Omental fat pad (tissue), 4 donors: ENCODE results near the gene MMP17. TPM values are rescaled to one million over a fixed set of nuclear protein-coding genes. Genes with fewer than 3 reads are reported as not detected.
"Not testable (repeated sequence)": the region's sequence is repeated elsewhere in the genome, so short reads cannot be mapped to it uniquely, and the experiment has no call there.

Source experiments
- ATAC-seq: fragments of 150-250 bp; one replicate; pipeline ENCODE4 v1.9.1; 2016; ENCODE audit warnings: mild to moderate bottlenecking, moderate library complexity; ENCODE audit not compliant: low FRiP score
- DNase-seq: peaks from one replicate; pipeline ENCODE4 v3.0.0-alpha.2; 2019; ENCODE audit warnings: low spot score
- total RNA-seq, 4 donors: library from RNA; depleted of rRNA; stranded (reverse); fragments of >200 nt; gene quantifications; one replicate each; pipeline ENCODE4 v1.1.0, GENCODE V29; 2016
- TF ChIP-seq, protein P1 (sequence below), 3 donors: fragments of 450-650 bp; IDR thresholded peaks; one replicate each; pipeline ENCODE4 v1.5.1; 2016 to 2017; ENCODE audit warnings: antibody characterized with exemption in 3 of 3, mild to moderate bottlenecking in 3 of 3, moderate library complexity in 2 of 3

The MMP17 gene
- total RNA-seq, 4 donors from 2014 or later, result 2.3 to 10.9 (median 3.0) TPM

DNA sequence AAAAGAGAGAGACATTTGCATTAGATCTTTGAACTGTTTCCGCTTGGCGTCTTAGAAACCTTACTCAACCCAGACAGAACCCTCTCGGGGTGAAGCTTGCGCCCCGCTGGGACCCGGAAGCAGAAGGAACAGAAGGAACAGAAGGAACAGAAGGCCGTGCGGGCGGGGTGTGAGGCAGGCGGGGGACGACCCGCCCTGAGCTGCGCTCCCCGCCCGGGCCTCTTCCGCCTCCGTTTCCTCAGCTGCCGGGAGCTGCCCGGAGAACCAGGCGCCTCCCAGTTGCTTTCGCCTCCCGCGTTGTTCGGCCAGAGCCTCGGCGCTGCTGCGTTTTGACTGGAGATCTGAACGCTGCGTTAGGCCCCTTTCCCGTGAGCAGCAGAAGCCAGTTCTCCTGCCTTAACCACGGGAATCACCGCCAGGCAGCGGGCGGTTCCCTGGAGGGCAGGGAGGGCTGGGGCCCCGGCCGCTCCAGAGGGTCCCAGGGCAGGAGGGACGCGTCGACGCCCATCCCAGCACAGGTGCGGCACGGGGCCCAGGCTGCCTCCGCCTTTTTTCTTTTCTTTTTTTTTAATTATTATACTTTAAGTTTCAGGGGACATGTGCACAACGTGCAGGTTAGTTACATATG is 19.3 kb upstream of the MMP17 start:
- DNase-seq (no peak), ATAC-seq (no peak)
- TF ChIP-seq, protein P1, sequence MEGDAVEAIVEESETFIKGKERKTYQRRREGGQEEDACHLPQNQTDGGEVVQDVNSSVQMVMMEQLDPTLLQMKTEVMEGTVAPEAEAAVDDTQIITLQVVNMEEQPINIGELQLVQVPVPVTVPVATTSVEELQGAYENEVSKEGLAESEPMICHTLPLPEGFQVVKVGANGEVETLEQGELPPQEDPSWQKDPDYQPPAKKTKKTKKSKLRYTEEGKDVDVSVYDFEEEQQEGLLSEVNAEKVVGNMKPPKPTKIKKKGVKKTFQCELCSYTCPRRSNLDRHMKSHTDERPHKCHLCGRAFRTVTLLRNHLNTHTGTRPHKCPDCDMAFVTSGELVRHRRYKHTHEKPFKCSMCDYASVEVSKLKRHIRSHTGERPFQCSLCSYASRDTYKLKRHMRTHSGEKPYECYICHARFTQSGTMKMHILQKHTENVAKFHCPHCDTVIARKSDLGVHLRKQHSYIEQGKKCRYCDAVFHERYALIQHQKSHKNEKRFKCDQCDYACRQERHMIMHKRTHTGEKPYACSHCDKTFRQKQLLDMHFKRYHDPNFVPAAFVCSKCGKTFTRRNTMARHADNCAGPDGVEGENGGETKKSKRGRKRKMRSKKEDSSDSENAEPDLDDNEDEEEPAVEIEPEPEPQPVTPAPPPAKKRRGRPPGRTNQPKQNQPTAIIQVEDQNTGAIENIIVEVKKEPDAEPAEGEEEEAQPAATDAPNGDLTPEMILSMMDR (IDR thresholded peaks at IDR 0.05), result no peak

DNA sequence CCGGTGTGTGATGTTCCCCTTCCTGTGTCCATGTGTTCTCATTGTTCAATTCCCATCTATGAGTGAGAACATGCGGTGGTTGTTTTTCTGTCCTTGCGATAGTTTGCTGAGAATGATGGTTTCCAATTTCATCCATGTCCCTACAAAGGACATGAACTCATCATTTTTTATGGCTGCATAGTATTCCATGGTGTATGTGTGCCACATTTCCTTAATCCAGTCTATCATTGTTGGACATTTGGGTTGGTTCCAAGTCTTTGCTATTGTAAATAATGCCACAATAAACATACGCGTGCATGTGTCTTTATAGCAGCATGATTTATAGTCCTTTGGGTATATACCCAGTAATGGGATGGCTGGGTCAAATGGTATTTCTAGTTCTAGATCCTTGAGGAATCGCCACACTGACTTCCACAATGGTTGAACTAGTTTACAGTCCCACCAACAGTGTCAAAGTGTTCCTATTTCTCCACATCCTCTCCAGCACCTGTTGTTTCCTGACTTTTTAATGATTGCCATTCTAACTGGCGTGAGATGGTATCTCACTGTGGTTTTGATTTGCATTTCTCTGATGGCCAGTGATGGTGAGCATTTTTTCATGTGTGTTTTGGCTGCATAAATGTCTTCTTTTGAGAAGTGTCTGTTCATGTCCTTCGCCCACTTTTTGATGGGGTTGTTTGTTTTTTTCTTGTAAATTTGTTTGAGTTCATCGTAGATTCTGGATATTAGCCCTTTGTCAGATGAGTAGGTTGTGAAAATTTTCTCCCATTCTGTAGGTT is 18.5 kb upstream of the MMP17 start:
- not testable (repeated sequence) for DNase-seq, ATAC-seq

DNA sequence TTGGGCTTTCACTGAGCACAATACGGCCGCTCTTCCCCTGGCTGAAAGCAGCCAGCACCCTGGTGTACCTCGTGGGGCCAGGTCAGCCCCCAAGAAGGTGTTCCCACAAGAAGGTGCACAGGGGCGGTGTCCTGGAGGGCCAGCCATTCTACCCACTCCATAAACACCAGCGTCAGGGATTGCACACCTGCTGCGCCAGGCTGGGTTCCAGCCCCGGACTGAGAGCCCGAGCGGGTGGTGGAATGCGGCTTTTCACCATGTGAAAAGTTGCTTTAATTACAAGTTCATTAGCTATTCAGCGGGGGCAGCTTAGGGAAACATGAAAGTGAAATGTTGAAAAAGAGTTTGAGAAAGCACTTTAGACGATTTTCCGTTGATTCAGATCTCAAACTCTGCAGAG is 17.5 kb upstream of the MMP17 start:
- ATAC-seq (no peak), DNase-seq (no peak)
- TF ChIP-seq, protein P1 (IDR thresholded peaks at IDR 0.05), result no peak

DNA sequence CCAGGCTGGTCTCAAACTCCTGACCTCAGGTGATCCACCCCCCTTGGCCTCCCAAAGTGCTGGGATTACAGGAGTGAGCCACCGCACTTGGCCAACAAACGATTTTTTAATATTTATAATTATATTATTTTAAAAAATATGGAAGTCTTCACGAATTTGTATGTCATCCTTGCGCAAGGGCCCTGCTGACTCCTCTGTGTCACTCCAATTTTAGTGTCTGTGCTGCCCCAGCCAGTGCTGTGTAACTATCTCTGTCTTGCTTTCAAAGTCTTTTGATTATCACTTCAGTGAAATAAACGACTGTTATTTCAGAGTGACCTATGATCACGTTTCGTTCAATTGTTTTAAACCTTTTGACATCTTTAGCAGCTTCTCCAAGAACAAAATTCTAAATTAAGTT is 13.1 kb upstream of the MMP17 start:
- no peak for ATAC-seq
- no peak for DNase-seq
- TF ChIP-seq, protein P1 (IDR thresholded peaks at IDR 0.05), result no peak

DNA sequence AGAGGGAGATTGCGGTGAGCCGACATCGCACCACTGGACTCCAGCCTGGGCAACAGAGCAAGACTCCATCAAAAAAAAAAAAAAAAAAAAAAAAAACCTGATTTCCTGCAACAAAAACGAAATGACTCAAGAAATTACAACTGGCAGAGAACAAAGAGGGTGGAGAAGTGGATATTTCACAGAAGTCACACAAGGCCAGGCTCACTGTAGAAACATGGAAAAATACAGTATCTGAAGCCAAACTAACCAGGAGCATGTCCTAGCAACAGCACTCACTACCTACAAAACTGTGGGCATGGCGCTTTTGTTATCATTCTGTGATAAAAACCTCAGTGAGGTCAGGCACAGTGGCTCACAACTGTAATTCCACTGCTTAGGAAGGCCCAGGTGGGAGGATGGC is 11.7 kb upstream of the MMP17 start:
- TF ChIP-seq, protein P1 (IDR thresholded peaks at IDR 0.05), result no peak
- no peak for DNase-seq
- ATAC-seq, result no peak

DNA sequence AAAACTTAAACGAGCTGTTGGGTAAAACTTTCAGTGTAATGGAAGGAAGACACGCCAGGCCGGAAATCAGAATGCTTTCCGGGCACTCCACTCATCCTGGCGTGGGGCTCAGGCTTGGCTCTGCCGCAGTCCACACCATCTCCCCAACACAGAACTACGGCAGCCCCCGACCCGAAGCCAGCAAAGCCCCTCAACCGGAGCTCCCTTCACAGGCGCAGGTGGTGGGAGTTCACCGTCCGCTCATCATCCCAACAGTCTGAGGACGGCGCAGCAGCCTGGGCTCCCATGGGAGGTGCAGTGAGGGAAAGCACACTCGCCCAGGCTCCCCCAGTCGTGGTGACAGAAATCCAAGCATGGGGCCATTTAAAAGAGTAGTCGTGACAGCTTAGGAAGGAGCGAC is 11.0 kb upstream of the MMP17 start:
- ATAC-seq (no peak), DNase-seq (no peak)
- TF ChIP-seq, protein P1 (IDR thresholded peaks at IDR 0.05), result no peak

DNA sequence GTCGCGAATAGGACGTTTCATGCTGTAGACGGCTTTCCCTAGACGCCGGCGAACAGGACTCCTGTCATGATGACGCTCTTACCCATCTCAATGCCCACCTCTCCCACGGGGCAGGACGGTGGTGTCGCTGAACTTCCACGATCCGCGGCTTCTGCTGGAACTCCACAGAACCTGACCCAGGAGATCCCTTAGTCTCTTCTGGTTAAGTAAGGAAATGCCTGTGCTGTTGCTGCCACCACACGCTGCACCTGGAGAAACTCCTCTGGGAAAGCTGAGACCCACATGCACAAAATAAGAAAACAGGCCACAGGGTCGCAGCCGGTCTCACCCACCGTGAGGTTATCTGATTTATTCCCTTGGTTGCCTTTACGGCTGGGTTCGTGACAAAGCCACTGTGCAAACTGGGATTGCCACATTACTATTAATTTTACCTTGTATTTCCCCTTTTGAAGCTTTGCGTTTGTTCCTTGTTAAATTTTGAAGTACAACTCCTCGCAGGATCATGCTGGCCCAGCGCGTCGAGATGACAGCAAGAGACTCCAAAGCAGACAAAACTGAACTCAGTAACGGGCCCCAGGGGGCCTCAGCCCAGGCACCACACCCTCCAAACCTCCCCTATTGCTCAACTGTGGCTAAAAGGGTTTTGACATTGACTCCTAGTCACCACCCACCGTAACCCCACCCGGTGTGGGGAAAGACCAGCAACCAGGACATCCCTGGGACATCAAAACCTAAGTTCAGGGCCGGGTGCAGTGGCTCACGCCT is 9.2 kb upstream of the MMP17 start:
- DNase-seq (no peak), ATAC-seq (no peak)
- TF ChIP-seq, protein P1 (IDR thresholded peaks at IDR 0.05), result no peak
